Endodermal cell (in vitro differentiated cells): ENCODE measurements around the gene RNF130. TPM values are rescaled to one million over a fixed set of nuclear protein-coding genes. Genes with fewer than 3 reads are reported as not detected.

ENCODE experiments used
- DNase-seq: peaks from one replicate; pipeline ENCODE4 v3.0.0-alpha.2; 2017
- H3K27ac ChIP-seq: 2 replicates; pipeline ENCODE4 v1.5.1; 2013; ENCODE audit warnings: mild to moderate bottlenecking, low read depth, low read length, moderate library complexity
- H3K27me3 ChIP-seq: 2 replicates; pipeline ENCODE4 v1.6.1; 2013; ENCODE audit warnings: mild to moderate bottlenecking, low read length, moderate library complexity; ENCODE audit not compliant: insufficient read depth, control insufficient read depth, poor library complexity, severe bottlenecking
- H3K36me3 ChIP-seq: 2 replicates; pipeline ENCODE4 v1.7.0; 2013; ENCODE audit warnings: mild to moderate bottlenecking, low read length, moderate library complexity; ENCODE audit not compliant: control insufficient read depth, insufficient read depth
- H3K4me1 ChIP-seq: one replicate; pipeline ENCODE4 v1.7.0; 2013; ENCODE audit warnings: low read length; ENCODE audit not compliant: control insufficient read depth, insufficient read depth
- H3K4me3 ChIP-seq: 2 replicates; pipeline ENCODE4 v1.5.1; 2013; ENCODE audit warnings: mild to moderate bottlenecking, low read length, moderate library complexity
- H3K9ac ChIP-seq: 2 replicates; pipeline ENCODE4 v1.6.1; 2013; ENCODE audit warnings: mild to moderate bottlenecking, low read length, moderate library complexity; ENCODE audit not compliant: poor library complexity, severe bottlenecking; ENCODE audit errors: extremely low read depth
- H3K9me3 ChIP-seq: 2 replicates; pipeline ENCODE4 v1.6.1; 2013; ENCODE audit warnings: mild to moderate bottlenecking, low read length, moderate library complexity; ENCODE audit not compliant: control insufficient read depth
- H3K27ac Mint-ChIP-seq: 2 replicates; pipeline ENCODE4 v1.8.0; 2020; ENCODE audit warnings: mixed read lengths
- H3K27me3 Mint-ChIP-seq: 2 replicates; pipeline ENCODE4 v1.8.0; 2021; ENCODE audit warnings: mild to moderate bottlenecking, mixed read lengths; ENCODE audit not compliant: insufficient read depth
- H3K36me3 Mint-ChIP-seq: 2 replicates; pipeline ENCODE4 v1.8.0; 2020; ENCODE audit warnings: low read depth, mixed read lengths
- H3K4me1 Mint-ChIP-seq: 2 replicates; pipeline ENCODE4 v1.8.0; 2020; ENCODE audit warnings: mixed read lengths
- H3K4me3 Mint-ChIP-seq: 2 replicates; pipeline ENCODE4 v1.8.0; 2020; ENCODE audit warnings: mild to moderate bottlenecking, moderate library complexity, mixed read lengths
- H3K9me3 Mint-ChIP-seq: 2 replicates; pipeline ENCODE4 v1.8.0; 2020; ENCODE audit warnings: mild to moderate bottlenecking, mixed read lengths
- WGBS, 2 experiments: methylation state at CpG; one replicate each; pipeline versions ENCODE4 v1.1.5 to v1.1.7; 2013; ENCODE audit warnings: missing lambda C conversion rate in 2 of 2, mixed read lengths in 1 of 2; ENCODE audit not compliant: insufficient coverage in 1 of 2, insufficient read length in 1 of 2; 5-methylcytosine and 5-hydroxymethylcytosine counted together
- total RNA-seq, 2 donors: library from RNA; stranded (reverse); fragmentation: NEBNext Ultra II Directional in 1 of 2; extraction: Animal tissue kit (Norgen Biotek cat#: 25700) in 1 of 2; gene quantifications; 2 replicates in 1 of 2; 3 replicates in 1 of 2; pipeline ENCODE4 v1.2.1, GENCODE V29; 2021
- TF ChIP-seq, protein P1 (sequence below): fragments of 200-600 bp; sonication (generic); conservative IDR thresholded peaks from 2 replicates; pipeline ENCODE4 v1.5.0; 2021; ENCODE audit warnings: antibody characterized with exemption, mild to moderate bottlenecking

RNF130 gene
- total RNA-seq, 2 donors from 2014 or later = 64.7 to 74.4 TPM

- H3K9me3 Mint-ChIP-seq = no peaks in the 10 kb centered on the region
- H3K36me3 Mint-ChIP-seq = no peaks in the 10 kb centered on the region
- peaks cover 29% of the 10 kb centered on the region for H3K4me1 Mint-ChIP-seq
- 91 to 95% methylated on average over 10 to 11 of the region's 11 CpGs for whole genome bisulfite sequencing, 2 experiments
- no peaks in the 10 kb centered on the region for H3K27me3 Mint-ChIP-seq
- DNase-seq = peak; percentile 43
- TF ChIP-seq, protein P1, sequence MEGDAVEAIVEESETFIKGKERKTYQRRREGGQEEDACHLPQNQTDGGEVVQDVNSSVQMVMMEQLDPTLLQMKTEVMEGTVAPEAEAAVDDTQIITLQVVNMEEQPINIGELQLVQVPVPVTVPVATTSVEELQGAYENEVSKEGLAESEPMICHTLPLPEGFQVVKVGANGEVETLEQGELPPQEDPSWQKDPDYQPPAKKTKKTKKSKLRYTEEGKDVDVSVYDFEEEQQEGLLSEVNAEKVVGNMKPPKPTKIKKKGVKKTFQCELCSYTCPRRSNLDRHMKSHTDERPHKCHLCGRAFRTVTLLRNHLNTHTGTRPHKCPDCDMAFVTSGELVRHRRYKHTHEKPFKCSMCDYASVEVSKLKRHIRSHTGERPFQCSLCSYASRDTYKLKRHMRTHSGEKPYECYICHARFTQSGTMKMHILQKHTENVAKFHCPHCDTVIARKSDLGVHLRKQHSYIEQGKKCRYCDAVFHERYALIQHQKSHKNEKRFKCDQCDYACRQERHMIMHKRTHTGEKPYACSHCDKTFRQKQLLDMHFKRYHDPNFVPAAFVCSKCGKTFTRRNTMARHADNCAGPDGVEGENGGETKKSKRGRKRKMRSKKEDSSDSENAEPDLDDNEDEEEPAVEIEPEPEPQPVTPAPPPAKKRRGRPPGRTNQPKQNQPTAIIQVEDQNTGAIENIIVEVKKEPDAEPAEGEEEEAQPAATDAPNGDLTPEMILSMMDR = no peak
- Histone ChIP-seq H3K27me3 (no peaks in the 10 kb centered on the region), H3K36me3 (no peaks in the 10 kb centered on the region), H3K9ac (no peak overlapping the region), H3K27ac (no peak overlapping the region), H3K4me1 (peaks cover 15% of the 10 kb centered on the region), H3K9me3 (no peaks in the 10 kb centered on the region), H3K4me3 (no peak overlapping the region)
- H3K4me3 Mint-ChIP-seq = no peak overlapping the region
- no peak overlapping the region for H3K27ac Mint-ChIP-seq
Measured at GRCh38 chr5:180086816-180087399, 15.3 kb upstream of the RNF130 start.

- H3K27ac Mint-ChIP-seq = peak overlapping the region; percentile 67
Measured at GRCh38 chr5:180085837-180086236, 14.3 kb upstream of the RNF130 start.

DNA sequence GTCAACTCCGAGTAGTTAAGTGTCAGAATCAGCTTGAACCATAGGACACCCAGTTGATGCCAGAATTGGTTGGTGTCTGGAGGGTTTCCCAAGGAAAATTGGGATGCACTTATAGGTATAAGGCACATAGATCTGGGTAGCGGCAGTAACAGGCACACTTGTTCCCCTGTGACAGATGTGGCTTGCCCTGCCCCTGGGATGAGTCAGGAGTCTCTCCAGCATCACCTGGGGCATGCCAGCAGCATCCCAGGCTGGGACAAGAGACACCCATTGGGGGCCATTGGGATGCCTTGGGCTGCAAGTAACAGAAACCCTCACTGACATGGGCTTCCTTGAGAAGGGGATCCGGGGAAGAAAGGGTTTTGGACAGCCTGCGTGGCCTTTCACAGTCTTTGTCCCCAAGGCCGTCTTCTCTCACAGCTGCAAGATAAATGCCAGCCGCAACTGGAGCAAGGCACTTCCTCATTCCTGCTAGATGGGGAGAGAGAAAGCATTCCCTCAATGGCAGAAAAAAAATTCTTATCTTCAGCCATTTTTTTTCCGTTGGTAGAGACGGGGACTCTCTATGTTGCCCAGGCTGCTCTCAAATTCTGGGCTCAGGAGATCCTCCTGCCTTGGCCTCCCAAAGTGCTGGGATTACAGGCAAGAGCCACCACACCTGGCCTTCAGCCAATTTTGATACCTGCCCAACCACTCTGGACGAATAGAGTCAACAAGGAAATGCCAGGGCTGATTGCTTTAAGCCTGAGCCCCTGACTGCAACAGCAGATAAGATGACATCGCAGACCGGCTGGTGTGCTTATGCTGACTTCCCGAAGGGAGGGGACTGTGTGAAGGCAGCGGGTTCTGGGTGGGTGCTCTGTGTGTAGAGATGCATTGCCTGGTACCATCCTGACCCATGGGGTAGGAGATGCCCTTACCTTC, 13.3 kb upstream of the RNF130 start:
- peaks cover 15% of the 10 kb centered on the region for H3K4me1 ChIP-seq
- H3K27me3 ChIP-seq = no peaks in the 10 kb centered on the region
- Mint-ChIP-seq H3K4me1 (peaks cover 29% of the 10 kb centered on the region), H3K4me3 (no peak overlapping the region), H3K27ac (peak overlapping the region; percentile 58), H3K9me3 (peaks cover 7% of the 10 kb centered on the region), H3K27me3 (peaks cover 8% of the 10 kb centered on the region), H3K36me3 (no peaks in the 10 kb centered on the region)
- WGBS, 2 experiments = 70 to 86% methylated on average over 9 to 13 of the region's 13 CpGs
- no peaks in the 10 kb centered on the region for H3K9me3 ChIP-seq
- H3K9ac ChIP-seq = no peak overlapping the region
- H3K27ac ChIP-seq = peak overlapping the region; percentile 99
- no peak overlapping the region for H3K4me3 ChIP-seq
- TF ChIP-seq, protein P1 = no peak
- DNase-seq = peak; percentile 75
- H3K36me3 ChIP-seq = no peaks in the 10 kb centered on the region

More at GRCh38 chr5:180085837-180086236, 14.3 kb upstream of the RNF130 start:
- Mint-ChIP-seq H3K4me3 (no peak overlapping the region), H3K4me1 (peaks cover 29% of the 10 kb centered on the region), H3K36me3 (no peaks in the 10 kb centered on the region), H3K27me3 (peaks cover under 1% of the 10 kb centered on the region), H3K9me3 (peaks cover 2% of the 10 kb centered on the region)
- Histone ChIP-seq H3K36me3 (no peaks in the 10 kb centered on the region), H3K27ac (peak overlapping the region; percentile 83), H3K4me1 (peaks cover 15% of the 10 kb centered on the region), H3K9ac (no peak overlapping the region), H3K9me3 (no peaks in the 10 kb centered on the region), H3K27me3 (no peaks in the 10 kb centered on the region), H3K4me3 (no peak overlapping the region)
- TF ChIP-seq, protein P1 = no peak
- DNase-seq = peak; percentile 58
- 47 to 48% methylated on average over 3 to 6 of the region's 7 CpGs for WGBS, 2 experiments
